ENCODE results near the gene COL20A1. TPM values are rescaled to one million over a fixed set of nuclear protein-coding genes. Genes with fewer than 3 reads are reported as not detected.

The COL20A1 gene
- total RNA-seq, 1 donor from 2014 or later: not detected

DNA sequence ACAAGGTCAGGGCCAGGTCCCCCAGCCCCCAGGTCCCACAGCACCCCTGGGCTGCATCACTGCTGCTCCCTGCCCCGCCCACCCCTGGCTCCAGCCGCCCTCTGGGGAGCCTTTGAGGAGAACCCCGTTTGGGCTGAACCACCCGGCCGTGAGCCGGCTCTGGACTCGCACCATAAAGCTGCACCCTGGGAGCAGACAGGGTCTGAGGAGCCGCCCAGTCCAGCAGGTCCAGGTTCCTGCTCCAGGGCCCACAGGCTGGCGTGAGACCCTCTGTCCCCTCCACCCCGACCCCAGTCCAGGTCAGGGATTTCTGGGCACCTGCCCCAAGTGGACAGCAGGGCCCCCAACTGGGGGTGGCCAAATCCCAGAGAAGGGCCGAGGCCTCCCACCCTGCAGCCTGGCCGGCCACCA, 59.8 kb downstream of the COL20A1 start:
- no peaks in the 10 kb centered on the region for H3K4me1 Mint-ChIP-seq
- H3K4me3 Mint-ChIP-seq: no peak overlapping the region
- POLR2A ChIA-PET: no interaction called here
- peaks cover 4% of the 10 kb centered on the region for H3K9me3 Mint-ChIP-seq
- CTCF ChIA-PET: no interaction called here
- ATAC-seq (ENCODE audit: low read depth) (no peak), DNase-seq (no peak)
- TF ChIP-seq, protein P1, sequence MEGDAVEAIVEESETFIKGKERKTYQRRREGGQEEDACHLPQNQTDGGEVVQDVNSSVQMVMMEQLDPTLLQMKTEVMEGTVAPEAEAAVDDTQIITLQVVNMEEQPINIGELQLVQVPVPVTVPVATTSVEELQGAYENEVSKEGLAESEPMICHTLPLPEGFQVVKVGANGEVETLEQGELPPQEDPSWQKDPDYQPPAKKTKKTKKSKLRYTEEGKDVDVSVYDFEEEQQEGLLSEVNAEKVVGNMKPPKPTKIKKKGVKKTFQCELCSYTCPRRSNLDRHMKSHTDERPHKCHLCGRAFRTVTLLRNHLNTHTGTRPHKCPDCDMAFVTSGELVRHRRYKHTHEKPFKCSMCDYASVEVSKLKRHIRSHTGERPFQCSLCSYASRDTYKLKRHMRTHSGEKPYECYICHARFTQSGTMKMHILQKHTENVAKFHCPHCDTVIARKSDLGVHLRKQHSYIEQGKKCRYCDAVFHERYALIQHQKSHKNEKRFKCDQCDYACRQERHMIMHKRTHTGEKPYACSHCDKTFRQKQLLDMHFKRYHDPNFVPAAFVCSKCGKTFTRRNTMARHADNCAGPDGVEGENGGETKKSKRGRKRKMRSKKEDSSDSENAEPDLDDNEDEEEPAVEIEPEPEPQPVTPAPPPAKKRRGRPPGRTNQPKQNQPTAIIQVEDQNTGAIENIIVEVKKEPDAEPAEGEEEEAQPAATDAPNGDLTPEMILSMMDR (IDR thresholded peaks at IDR 0.05): no peak
- no peaks in the 10 kb centered on the region for H3K27me3 Mint-ChIP-seq
- H3K36me3 Mint-ChIP-seq (ENCODE audit: low read depth): no peaks in the 10 kb centered on the region
- intact Hi-C loops (cut with micrococcal nuclease): no loop called here
- no peak overlapping the region for H3K27ac Mint-ChIP-seq

DNA sequence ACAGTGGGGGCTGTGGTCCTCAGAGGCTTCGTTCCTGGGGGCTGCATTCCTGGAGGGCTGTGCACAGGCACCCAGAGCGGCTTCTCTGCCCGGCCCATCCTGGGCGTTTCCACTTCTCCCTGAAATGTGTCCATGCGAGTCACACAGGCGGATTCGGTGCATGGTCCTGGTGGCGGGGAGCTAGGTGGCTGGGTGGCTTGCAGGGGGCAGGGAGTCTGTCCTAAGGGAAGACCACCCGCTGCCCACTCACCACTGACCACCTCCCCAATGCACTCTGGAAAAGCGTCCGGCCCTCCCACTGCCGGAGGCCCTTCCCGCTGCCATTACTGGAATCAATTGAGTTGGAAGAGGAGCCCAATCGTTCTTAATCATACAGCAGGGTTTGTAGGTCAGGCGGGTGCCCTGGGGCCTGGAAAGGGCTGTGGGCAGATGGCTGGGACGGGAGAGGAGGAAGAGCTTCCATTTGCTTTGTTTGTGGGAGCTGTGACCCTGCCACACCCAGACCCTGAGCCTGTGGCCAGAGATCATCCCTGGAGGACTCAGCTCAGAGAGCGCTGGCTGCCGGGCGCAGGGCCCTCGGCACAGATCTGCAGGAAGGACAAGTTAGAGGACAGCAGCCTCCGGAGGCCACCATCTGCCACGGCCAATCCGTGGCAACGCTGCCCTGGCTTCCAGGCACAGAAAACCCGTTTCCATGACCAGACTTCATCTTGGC, 61.8 kb downstream of the COL20A1 start:
- TF ChIP-seq, protein P1 (IDR thresholded peaks at IDR 0.05): no peak
- ChIA-PET CTCF (no interaction called here), POLR2A (no interaction called here)
- Mint-ChIP-seq H3K36me3 (ENCODE audit: low read depth) (no peaks in the 10 kb centered on the region), H3K27ac (no peak overlapping the region), H3K4me3 (no peak overlapping the region), H3K27me3 (peaks cover 5% of the 10 kb centered on the region), H3K9me3 (peaks cover 4% of the 10 kb centered on the region), H3K4me1 (no peaks in the 10 kb centered on the region)
- intact Hi-C loops (cut with micrococcal nuclease): no loop called here
- DNase-seq (no peak), ATAC-seq (ENCODE audit: low read depth) (no peak)

DNA sequence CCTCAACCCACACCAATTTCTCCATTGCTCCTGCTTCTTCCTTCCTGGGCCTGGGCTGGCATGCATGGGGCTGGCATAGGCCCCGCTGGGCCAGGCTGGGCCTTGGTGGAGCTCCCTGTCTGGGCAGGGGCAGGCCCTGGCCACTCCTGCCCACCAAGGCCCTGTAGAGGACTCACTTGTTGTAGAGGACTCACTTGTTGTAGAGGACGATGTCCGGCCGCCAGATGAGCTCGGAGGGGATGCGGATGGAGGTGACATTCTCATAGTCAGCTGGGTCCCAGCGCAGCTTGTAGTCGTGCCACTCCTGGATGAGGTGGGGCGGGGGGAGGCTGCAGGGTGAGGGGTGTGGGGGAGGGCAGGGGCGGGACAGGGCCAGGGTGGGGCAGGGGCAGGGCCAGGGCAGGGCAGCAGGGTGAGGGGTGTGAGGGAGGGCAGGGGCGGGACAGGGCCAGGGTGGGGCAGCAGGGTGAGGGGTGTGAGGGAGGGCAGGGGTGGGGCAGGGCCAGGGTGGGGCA, 62.9 kb downstream of the COL20A1 start:
- Mint-ChIP-seq H3K4me3 (no peak overlapping the region), H3K27me3 (peaks cover 7% of the 10 kb centered on the region), H3K27ac (no peak overlapping the region), H3K9me3 (no peaks in the 10 kb centered on the region), H3K36me3 (ENCODE audit: low read depth) (no peaks in the 10 kb centered on the region), H3K4me1 (no peaks in the 10 kb centered on the region)
- DNase-seq (no peak), ATAC-seq (ENCODE audit: low read depth) (no peak)
- intact Hi-C loops (cut with micrococcal nuclease): no loop called here
- TF ChIP-seq, protein P1 (IDR thresholded peaks at IDR 0.05): no peak
- CTCF ChIA-PET: no interaction called here
- POLR2A ChIA-PET: no interaction called here

GRCh38 chr20:63356511-63356910, 63.5 kb downstream of the COL20A1 start:
- Mint-ChIP-seq H3K27me3 (peaks cover 7% of the 10 kb centered on the region), H3K4me3 (no peak overlapping the region), H3K9me3 (no peaks in the 10 kb centered on the region), H3K4me1 (no peaks in the 10 kb centered on the region), H3K36me3 (ENCODE audit: low read depth) (no peaks in the 10 kb centered on the region), H3K27ac (no peak overlapping the region)
- TF ChIP-seq, protein P1 (IDR thresholded peaks at IDR 0.05): no peak
- CTCF ChIA-PET: no interaction called here
- intact Hi-C loops (cut with micrococcal nuclease): no loop called here
- DNase-seq (no peak), ATAC-seq (ENCODE audit: low read depth) (no peak)
- POLR2A ChIA-PET: no interaction called here

DNA sequence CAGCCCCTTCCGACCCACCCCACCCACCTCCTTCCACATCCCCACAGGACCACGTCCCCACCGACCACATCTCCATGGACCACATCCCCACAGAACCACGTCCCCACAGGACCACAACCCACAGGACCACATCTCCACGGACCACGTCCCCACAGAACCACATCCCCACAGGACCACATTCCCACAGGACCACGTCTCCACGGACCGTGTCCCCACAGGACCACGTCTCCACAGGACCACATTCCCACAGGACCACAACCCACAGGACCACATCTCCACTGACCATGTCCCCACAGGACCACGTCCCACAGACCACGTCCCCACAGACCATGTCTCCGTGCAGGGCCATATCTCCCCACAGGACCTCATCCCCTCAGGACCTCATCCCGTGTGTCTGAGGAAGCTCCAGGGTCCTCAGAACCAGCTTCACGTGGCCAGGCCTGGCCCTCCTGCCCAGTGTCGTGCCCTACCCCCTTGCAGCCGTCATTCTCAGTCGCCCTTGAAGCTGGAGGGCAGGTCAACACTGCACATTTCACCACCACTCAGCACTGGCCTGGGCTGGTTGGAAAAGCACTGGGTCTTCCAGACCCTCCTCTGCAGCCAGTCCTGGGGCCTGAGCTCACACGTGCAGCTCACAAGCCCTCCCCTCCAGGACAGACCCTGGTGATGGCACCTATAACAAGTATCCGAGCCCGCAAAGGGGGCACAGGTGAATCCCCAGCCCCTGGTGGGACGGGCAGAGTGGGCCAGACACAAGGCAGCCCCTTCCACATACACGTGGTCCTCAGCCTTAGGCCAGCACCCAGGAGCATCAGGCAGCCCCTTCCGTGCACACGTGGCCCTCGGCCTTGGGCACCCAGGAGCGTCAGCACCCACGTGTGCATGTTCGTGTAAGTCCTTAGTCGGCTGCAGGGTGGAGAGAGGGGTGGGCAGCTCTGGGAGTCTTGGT, 64.2 kb downstream of the COL20A1 start:
- Mint-ChIP-seq H3K4me3 (no peak overlapping the region), H3K27me3 (peaks cover 8% of the 10 kb centered on the region), H3K27ac (no peak overlapping the region), H3K9me3 (no peaks in the 10 kb centered on the region), H3K36me3 (ENCODE audit: low read depth) (no peaks in the 10 kb centered on the region), H3K4me1 (no peaks in the 10 kb centered on the region)
- ChIA-PET CTCF (no interaction called here), POLR2A (no interaction called here)
- no peak for DNase-seq
- TF ChIP-seq, protein P1 (IDR thresholded peaks at IDR 0.05): no peak
- intact Hi-C loops (cut with micrococcal nuclease): no loop called here
- no peak for ATAC-seq (ENCODE audit: low read depth)
